HG03095 (cell line): ENCODE results near the gene DCP1A.
A peak's percentile ranks its signal among the peaks of the same experiment; 100 is the strongest.
"Not testable (repeated sequence)": the region's sequence is repeated elsewhere in the genome, so short reads cannot be mapped to it uniquely, and the experiment has no call there.

ENCODE experiments used
- ATAC-seq: cut with Tn5 transposase; IDR thresholded peaks from one replicate; pipeline ENCODE4 v1.9.1; 2021; ENCODE audit warnings: moderate library complexity; ENCODE audit not compliant: unreplicated experiment

Gene DCP1A

DNA sequence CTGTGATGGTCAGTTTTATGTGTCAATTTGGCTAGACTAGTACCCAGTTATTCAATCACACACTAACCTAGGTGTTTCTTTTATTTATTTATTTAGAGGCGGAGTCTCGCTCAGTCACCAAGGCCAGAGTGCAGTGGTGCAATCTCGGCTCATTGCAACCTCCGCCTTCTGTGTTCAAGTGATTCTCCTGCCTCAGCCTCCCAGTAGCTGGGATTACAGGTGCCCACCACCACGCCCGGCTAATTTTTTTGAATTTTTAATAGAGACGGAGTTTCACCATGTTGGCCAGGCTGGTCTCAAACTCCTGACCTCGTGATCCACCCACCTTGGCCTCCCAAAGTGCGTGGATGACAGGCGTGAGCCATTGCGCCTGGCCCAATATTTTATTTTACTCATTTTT lies 78.2 kb downstream of the DCP1A start:
- ATAC-seq: not testable (repeated sequence)

DNA sequence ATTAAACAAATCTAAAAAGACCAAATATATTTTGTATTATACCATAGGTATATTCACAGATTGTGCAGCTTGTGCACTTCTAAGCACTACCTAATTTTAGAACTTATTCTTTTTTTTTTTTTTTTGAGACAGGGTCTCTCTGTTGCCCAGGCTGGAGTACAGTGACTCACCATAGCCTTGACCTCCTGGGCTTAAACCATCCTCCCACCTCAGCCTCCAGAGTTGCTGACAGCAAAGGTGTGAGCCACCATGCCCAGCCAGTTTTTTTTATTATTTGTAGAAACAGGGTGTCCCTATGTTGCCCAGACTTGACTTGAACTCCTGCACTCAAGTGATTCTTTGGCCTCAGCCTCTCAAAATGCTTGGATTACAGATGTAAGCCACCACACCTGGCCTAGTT lies 79.6 kb downstream of the DCP1A start:
- no peak for ATAC-seq

DNA sequence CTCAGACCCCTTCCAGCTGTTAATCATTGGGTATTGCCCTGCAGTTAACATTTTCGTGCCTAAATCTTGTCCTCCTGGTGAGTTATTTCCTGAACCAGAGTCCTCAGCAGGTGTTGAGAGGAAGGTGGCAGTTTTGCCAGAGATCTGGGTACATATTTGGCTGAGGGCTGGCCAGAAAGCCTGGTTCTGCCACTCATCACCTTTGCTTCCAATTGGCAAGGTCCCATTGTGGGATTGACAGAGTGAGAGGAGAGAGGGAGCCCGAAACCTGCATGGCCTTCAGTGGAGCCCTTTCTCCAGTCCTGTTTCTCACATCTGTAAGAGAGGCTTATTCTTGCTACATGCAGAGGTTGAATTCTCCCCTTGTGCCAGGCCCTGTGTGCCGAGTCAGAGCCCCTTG lies 82.6 kb downstream of the DCP1A start:
- no peak for ATAC-seq

DNA sequence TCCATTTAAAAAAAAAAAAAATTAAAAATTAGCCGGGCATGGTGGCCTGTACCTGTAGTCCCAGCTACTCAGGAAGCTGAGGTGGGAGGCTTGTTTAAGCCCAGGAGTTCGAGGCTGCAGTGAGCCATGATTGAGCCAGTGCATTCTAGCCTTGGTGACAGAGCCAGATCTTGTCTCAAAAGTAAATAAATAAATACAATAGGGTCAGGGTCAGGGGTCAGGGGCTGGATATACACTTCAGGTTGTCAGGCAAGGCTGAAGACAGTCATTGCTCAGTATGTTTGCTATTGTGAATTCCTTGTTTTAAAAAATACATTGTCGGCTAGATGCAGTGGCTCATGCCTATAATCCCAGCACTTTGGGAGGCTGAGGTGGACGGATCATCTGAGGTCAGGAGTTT lies 83.4 kb downstream of the DCP1A start:
- no peak for ATAC-seq

DNA sequence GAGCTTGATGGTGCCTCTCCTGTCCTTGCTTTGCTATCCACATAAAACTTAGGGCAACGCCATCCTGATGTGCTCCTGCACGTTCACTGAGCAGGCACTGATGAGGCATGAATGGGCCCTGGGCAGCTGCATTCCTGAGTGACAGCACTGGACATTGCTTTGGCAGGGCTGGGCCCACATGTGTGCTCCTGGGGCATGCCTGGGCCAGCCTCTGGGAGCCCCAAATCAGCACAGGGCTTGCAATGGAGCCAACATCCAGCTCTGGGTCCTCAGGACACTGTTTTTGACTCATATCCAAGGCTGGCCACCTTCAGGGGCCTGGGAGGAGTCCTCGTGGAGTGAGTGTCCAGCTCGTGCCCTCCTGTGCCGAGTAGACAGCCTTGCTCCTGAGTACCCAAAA lies 85.6 kb downstream of the DCP1A start:
- no peak for ATAC-seq

DNA sequence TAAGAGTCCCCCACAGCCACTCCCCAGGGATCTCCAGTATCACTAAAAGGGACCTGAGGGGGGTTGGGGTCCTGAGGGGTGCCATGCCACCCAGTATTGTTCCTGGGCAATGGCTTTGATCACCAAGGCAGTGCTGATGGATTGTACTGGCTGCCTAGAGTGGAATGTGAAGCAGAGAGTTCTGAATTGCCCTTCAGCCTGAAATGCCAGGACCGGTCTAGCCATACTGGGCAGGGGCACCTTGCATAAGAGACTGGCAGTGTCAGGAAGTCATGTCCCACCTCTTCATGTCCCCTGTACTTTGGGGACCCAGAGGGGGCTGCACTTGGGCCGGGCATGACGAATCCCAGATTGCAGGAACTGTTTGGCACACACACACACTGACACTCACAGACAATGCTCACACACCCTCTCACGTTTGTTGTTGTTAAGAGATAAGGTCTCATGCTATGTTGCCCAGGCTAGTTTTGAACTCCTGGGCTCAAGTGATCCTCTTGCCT lies 87.0 kb downstream of the DCP1A start:
- no peak for ATAC-seq

DNA sequence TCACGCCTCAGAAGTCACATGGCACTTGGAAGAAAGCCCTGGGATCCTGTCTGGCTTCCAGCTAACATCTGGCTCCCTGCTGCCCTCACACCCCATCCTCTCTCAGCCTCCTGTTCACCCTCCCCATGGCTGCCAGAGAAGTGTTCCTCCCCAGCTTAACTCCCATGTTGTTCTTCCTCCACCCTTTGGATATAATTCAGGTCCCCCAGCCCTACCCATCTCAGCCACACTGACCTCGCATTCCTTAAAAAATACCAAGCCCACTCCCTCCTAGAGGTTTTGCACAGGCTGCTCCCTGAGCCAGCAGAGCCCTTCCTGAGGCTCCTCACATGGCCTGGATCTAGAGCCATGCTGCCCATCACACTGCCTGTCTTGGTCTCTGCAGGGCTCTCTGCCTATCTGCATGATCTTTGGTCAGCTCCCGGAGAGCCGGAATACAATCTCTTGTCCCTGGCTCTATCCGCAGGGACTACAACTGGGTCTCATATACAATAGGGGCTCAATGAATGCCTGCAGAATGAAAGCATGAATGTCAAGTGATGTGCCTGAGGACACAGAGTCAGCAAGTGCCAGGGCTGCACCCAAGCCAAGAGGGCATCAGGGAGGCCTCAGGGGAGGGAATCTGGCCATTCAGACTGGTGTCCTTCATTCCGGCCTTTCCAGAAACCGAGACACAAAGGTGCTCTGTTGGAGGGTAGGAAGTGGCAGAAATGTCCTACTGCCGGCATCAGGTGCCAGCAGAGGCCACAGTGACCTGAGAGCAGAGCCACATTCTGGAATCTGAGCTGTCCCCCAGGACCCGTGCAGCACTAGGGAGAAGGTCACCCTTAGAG lies 87.7 kb downstream of the DCP1A start:
- ATAC-seq: no peak

DNA sequence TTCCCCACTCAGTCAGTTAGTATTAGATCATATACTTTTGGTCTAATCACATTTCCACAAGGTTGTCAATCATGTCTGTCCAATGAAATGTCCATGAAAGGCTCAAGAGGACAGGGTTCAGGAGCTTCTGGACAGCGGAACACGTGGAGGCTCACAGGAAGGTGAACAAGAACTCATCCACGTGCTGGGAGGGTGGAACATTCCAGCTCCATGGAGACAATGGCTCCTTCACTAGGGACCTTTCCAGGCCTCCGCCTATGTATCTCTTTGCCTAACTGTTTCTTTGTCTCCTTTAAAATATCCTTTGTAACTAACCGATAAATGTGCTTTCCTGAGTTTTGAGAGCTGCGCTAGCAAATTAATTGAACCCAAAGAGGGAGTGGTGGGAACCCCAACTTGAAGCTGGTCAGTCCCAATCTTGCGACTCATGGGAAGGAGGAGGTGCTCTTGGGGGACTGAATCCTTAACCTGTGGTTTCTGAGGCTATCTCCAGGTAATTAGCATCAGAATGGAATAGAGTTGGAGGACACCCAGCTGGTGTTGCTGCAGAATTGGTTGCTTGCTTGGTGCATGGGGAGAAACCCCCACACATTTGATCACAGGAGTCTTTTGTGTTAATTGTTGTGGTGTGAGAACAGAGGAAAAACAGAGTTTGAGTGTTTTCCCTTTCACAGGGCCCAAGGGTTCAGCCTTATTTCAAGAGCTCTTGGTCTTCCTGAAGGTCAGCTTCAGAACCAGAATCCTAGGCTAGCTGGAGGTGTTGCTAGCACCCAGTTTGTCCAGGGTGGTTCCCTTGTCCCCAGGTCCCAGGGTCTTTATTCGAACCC lies 88.5 kb downstream of the DCP1A start:
- ATAC-seq: no peak

DNA sequence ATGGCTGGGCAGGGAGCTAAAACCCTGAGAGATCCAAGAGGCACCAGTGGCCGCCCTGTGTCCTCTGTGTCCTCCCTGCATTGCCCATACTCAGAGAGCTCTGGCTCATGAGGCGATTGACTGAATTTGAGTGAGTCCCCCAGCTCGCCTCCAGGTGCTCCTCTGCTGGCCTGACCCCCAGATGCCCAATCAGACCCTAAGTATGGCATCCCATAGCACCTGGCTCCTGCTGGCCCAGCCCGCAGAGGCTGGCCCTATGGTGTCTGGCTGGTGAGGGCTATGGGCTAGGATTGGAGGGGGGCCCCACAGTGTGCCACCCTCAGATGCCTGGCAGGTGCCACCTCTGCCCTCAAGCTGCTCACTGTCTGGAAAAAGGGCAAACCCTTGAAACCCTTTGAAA lies 89.9 kb downstream of the DCP1A start:
- ATAC-seq: no peak

DNA sequence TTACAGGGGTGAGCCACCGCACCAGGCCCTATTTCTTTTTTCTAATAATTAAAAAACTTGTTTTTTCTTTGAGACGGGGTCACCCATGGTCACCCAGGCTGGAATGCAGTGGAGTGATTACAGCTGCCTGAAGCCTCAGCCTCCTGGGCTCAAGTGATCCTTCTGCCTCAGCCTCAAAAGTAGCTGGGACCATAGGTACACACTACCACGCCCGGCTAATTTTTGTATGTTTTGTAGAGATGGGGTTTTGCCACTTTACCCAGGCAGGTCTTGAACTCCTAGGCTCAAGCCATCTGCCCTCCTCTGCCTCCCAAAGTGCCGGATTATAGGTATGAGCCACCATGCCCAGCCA lies 90.7 kb downstream of the DCP1A start:
- ATAC-seq: no peak

DNA sequence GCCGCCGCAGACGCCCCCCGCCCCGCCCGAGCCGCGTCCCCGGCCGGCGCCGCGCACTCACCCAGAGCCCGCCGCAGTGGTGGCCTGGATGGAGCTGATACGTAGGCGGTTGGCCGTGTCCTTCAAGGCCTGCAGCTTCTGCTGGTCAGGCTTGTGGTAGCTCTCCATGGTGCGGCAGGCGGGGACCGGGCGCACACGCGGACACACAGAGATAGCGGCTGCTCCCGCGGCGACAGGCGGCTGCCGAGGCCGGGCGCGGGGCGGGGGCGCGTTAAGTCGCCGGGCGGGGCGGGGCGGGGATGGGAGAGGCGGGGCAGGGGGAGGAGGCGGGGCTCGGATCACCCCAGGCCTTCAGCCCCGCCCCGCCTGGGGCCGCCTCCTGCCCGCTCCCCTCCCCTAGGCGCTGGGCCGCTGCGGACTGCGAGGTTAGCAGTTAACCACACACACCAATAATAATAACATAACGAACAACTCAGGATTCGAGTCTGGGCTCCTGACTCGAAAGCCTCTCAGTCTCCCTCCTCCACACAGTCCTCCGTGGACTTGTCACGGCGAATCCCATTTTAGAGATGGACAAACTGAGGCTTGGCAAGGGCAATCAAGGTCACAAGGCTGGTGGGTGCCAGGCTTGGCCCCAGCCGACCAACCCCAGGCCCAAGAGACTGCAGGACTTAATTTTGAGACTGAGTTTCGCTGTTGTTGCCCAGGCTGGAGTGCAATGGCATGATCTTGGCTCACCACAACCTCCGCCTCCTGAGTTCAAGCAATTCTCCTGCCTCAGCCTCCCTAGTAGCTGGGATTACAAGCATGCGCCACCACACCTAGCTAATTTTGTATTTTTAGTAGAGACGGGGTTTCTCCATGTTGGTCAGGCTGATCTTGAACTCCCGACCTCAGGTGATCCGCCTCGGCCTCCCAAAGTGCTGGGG lies 91.3 kb downstream of the DCP1A start, which contains the start of gene TKT:
Gene TKT, minus strand, starts transcription at position 248 of the 929 bp plus-strand sequence. Its CDS starts 80 bp downstream, at position 168.
- ATAC-seq: peak; percentile 63

DNA sequence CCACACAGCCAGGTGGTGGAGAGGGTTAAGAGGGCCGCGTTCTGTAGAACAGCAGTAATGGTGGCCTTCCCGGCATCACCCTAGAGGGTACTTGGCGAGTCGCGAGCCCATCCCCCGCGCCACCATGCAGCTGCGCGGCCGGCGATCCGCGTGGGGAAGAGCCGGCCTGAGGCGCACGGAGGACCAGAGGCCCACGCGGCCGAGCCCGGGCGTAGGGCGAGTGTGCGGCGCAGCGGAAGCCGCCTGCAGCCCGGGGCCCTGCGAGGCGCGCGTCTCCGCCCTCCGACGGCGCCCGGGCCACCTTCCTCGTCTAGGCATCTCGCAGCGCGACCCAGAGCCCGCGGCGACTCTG lies 91.9 kb downstream of the DCP1A start:
- ATAC-seq: peak; percentile 27

DNA sequence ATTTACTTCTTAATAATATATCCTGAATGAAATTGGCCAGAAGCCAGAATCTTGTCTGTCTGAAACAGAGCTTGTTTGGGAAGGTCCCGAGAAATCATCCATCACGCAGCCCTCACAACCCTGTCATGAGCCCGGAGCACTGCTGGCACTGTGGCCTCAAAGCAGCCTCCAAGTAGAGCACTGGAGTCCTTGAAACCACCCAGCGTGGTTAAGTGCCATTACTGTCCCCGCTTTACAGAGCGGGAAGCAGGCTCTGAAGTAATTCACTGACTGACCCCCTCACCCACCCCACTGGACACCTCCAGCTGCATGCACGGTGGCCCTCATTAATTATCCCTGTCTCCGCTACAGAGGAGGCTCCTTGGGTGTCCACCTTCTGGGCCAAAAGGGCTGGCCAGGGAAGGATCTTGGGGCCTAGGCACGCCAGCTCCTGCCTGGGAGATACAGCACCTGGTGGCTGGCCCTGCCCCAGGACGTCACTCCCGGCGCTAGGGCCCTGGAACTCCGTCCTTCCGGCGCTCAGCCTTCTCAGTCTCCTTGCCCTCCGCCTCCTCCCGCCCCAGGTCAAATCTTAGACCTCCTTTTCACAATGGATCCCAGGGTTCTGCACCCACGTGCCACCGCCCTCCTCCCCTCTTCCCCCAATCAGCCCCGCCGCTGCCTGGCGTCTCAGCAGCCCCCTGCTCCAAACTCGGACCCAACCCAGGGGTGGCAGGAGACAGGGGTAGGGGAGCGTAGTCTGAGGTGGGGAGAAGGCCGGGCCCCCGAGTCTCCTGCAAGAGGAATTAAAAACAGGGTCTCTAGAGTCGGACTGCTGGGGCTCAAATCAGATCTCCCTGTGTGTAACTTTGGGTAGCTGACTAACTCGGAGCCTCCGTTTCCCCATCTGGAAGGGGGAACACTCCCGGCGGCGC lies 92.6 kb downstream of the DCP1A start:
- ATAC-seq: peak; percentile 51

DNA sequence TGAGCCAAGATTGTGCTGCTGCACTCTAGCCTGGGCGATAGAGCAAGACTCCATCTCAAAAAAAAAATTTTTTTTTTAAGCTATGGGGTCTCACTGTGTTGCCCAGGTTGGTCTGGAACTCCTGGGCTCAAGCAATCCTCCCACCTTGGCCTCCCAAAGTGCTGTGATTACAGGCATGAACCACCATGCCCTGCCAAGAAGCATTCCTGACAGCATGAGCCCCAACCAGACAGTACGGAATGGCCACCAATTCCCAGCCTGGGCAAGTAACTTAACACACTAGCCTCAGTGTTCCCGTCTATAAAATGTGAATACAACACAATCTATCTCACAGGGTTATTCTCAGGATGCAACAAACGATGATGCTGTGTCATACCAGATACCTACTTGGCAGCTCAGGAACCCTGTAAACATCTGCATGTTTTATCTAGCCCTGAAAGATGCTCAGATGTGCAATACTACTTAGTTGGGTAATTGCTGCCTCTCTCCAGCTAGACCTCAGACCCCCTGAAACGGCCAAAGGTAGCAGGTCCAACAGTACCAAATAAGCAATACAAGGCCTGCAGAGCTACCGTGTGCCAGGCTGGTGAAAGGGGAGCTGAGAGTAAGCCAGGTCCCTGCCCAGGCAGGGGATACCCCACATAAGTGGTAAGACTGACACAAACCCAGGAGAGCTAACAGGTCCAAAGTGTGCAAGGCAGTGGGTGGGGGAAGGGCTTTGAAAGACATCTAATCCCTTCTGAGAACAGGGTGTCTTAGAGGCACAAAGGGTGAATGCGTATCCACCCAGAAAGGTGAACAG lies 93.4 kb downstream of the DCP1A start:
- no peak for ATAC-seq

DNA sequence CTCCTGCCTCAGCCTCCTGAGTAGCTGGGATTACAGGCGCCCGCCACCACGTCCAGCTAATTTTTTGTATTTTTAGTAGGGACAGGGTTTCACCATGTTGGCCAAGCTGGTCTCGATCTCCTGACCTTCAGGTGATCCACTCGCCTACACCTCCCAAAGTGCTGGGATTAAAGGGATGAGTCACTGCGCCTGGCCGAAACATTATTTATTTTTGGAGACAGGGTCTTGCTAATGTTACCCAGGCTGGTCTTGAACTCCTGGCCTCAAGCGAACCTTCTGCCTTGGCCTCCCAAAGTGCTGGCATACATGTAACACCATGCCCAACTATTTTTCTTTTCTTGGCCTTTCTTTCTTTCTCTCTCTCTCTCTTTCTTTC lies 94.4 kb downstream of the DCP1A start:
- ATAC-seq: not testable (repeated sequence)

DNA sequence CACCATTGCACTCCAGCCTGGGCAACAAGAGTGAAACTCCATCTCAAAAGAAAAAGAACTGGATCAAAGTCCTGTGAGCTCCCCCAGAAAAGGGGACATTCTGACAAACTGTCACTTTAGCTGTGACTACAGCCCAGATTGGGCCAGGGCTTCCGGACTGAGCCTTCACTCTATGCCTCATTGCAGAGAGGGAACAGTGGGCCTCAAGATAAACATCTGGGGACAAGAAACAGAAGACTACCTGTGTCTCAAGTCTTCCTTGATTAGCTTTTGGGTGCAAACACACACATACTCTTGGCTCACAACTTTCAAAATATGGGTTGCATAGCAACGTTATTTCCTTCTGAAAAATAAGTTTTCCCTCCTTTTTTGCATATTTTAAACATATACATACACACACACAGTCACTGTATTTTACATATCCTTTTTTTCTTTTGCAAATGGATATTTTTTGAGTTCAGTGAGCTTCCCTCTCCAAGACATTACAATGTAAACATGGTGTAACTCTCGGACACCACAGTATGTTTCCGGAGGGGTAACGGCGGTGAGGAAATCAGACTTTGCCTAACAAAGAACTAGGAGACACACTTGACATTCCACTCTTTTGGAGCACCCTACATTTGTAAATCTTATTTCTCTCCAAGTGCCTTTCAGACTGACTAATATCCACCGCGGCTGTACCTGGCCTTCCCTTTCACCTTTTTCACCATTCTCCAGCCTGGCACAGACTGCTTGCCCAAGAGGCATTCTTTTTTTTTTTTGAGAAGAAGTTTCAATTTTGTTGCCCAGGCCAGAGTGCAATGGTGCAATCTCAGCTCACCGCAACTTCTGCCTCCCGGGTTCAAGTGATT lies 95.0 kb downstream of the DCP1A start:
- ATAC-seq: no peak

DNA sequence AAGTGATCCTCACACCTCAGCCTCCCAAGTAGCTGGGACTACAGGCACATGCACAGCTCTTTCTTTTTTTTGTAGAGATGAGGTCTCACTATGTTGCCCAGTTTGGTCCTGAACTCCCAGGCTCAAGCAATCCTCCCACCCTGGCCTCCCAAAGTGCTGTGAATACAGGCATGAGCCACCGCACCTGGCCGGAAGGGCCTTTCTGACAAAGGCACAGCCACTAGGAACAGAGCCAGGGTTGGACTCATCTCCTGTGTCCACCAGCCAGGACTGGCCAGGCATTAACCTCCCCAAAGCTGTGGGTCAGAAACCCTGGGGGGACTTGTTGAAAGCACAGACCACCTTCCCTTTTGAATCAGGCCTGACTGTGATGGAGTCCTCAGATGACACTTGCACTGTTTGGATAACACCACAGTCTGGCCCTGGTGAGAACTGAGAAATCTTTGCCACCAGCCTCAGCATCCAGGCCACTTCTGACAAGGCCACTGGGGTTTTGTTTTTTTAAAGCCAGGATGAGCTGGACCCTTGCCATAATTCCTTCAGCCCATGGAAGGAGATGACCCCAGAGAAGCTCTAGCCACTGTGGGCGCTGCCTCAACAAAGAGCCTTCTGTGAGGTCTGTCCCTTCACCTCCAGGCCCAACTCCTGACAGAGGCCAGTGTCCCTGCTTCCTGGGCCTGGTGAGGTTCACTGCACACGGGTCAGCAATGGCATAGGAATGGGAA lies 96.3 kb downstream of the DCP1A start:
- ATAC-seq: no peak

DNA sequence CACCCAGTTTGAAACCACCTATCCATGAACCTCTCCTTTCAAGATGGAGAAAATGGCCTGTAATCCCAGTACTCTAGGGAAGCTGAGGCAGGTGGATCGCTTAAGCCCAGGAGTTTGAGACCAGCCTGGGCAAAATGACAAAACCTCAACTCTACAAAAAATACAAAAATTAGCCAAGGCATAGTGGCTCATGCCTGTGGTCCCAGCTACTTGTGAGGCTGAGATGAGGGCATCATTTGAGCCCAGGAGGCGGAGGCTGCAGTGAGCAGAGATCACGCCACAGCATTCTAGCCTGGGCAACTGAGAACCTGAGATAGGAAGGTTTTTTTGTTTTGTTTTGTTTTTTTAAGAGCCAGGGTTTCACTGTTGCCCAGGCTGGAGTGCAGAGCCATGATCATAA lies 96.9 kb downstream of the DCP1A start:
- ATAC-seq: no peak
